ENCODE data around the gene KATNBL1.

DNA sequence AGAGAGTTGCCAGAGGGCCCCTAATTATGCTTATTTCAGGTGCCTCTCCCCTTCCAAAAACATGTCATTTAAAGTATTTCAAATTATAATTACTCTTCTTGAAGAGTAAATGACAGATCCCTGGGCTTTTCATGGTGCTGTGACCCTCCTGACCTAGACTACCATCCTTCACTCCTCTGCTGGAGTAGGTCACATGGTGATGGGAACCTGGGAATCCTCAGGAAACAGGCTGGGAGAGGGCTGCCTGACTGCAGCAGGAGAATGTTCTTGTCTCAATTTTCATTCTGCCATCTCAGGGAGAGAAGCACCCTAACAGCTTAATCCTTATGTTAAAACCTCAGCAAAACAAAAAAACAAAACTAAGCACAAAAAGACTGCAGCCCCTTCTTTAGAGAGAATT, 83.4 kb downstream of the KATNBL1 start:
- TF ChIP-seq ZNF274 (IDR thresholded peaks at IDR 0.05; ENCODE audit: low read depth, low read length) (no peak), YY1 (IDR thresholded peaks at IDR 0.05; ENCODE audit: insufficient read depth, insufficient read length) (no peak), SUZ12 (IDR thresholded peaks at IDR 0.05; ENCODE audit: extremely low read depth, insufficient read depth, insufficient read length) (no peak)
